Activated naive CD8-positive, alpha-beta T cell (primary cell): ENCODE measurements around the gene C1QL4.
"Not testable (repeated sequence)": the region's sequence is repeated elsewhere in the genome, so short reads cannot be mapped to it uniquely, and the experiment has no call there.

Experiments
- H3K27ac Mint-ChIP-seq: one replicate; pipeline ENCODE4 v1.8.0; 2021; ENCODE audit warnings: mixed read lengths
- H3K27me3 Mint-ChIP-seq: one replicate; pipeline ENCODE4 v1.8.0; 2021; ENCODE audit warnings: mixed read lengths
- H3K36me3 Mint-ChIP-seq: one replicate; pipeline ENCODE4 v1.8.0; 2021; ENCODE audit warnings: mixed read lengths
- H3K4me1 Mint-ChIP-seq: one replicate; pipeline ENCODE4 v1.8.0; 2021; ENCODE audit warnings: low read depth, mixed read lengths
- H3K4me3 Mint-ChIP-seq: one replicate; pipeline ENCODE4 v1.8.0; 2021; ENCODE audit warnings: mild to moderate bottlenecking, mixed read lengths
- H3K9me3 Mint-ChIP-seq: one replicate; pipeline ENCODE4 v1.8.0; 2021; ENCODE audit warnings: low read depth, mixed read lengths

Gene C1QL4

GRCh38 chr12:49336645-49337584 lies at the start of gene C1QL4:
Gene C1QL4, minus strand, starts transcription at chr12:49337188. Its CDS starts 711 bp downstream, at chr12:49336477.
- Mint-ChIP-seq H3K4me3 (peak within 1 kb of the TSS; percentile 60), H3K9me3 (no peaks in the 10 kb centered on the region), H3K4me1 (peaks cover 29% of the 10 kb centered on the region), H3K27me3 (peaks cover 41% of the 10 kb centered on the region), H3K36me3 (no peaks in the 10 kb centered on the region), H3K27ac (no peak within 1 kb of the TSS)

- not testable (repeated sequence) for H3K27ac Mint-ChIP-seq, H3K4me1 Mint-ChIP-seq, H3K9me3 Mint-ChIP-seq, H3K36me3 Mint-ChIP-seq, H3K27me3 Mint-ChIP-seq, H3K4me3 Mint-ChIP-seq
Measured at GRCh38 chr12:49380184-49380583, 43.2 kb upstream of the C1QL4 start.

- H3K27ac Mint-ChIP-seq: no peak overlapping the region
- H3K4me3 Mint-ChIP-seq: no peak overlapping the region
- H3K27me3 Mint-ChIP-seq: no peaks in the 10 kb centered on the region
- H3K9me3 Mint-ChIP-seq: no peaks in the 10 kb centered on the region
- peaks cover 2% of the 10 kb centered on the region for H3K4me1 Mint-ChIP-seq
- peaks cover 2% of the 10 kb centered on the region for H3K36me3 Mint-ChIP-seq
Measured at GRCh38 chr12:49377386-49377785, 40.4 kb upstream of the C1QL4 start.

GRCh38 chr12:49375406-49375805 lies 38.4 kb upstream of the C1QL4 start:
- no peaks in the 10 kb centered on the region for H3K9me3 Mint-ChIP-seq
- peak overlapping the region; percentile 2 for H3K27ac Mint-ChIP-seq
- no peaks in the 10 kb centered on the region for H3K27me3 Mint-ChIP-seq
- peaks cover 2% of the 10 kb centered on the region for H3K36me3 Mint-ChIP-seq
- H3K4me1 Mint-ChIP-seq: no peaks in the 10 kb centered on the region
- no peak overlapping the region for H3K4me3 Mint-ChIP-seq

GRCh38 chr12:49370539-49370938 lies 33.6 kb upstream of the C1QL4 start:
- Mint-ChIP-seq H3K4me1 (peaks cover 26% of the 10 kb centered on the region), H3K36me3 (peaks cover 2% of the 10 kb centered on the region), H3K27me3 (no peaks in the 10 kb centered on the region), H3K9me3 (no peaks in the 10 kb centered on the region), H3K4me3 (no peak overlapping the region), H3K27ac (no peak overlapping the region)

GRCh38 chr12:49369411-49370145 lies 32.6 kb upstream of the C1QL4 start:
- Mint-ChIP-seq H3K36me3 (peaks cover 2% of the 10 kb centered on the region), H3K4me3 (peak overlapping the region; percentile 21), H3K9me3 (no peaks in the 10 kb centered on the region), H3K27ac (peak overlapping the region; percentile 19), H3K4me1 (peaks cover 27% of the 10 kb centered on the region), H3K27me3 (no peaks in the 10 kb centered on the region)

GRCh38 chr12:49368240-49368600 lies 31.2 kb upstream of the C1QL4 start:
- H3K27ac Mint-ChIP-seq: peak overlapping the region; percentile 24
- H3K4me1 Mint-ChIP-seq: peaks cover 27% of the 10 kb centered on the region
- peak overlapping the region; percentile 87 for H3K4me3 Mint-ChIP-seq
- no peaks in the 10 kb centered on the region for H3K27me3 Mint-ChIP-seq
- peaks cover 2% of the 10 kb centered on the region for H3K36me3 Mint-ChIP-seq
- no peaks in the 10 kb centered on the region for H3K9me3 Mint-ChIP-seq

- H3K36me3 Mint-ChIP-seq: peaks cover under 1% of the 10 kb centered on the region
- peak within 1 kb of the TSS; percentile 97 for H3K27ac Mint-ChIP-seq
- no peaks in the 10 kb centered on the region for H3K27me3 Mint-ChIP-seq
- no peaks in the 10 kb centered on the region for H3K9me3 Mint-ChIP-seq
- H3K4me1 Mint-ChIP-seq: peaks cover 27% of the 10 kb centered on the region
- peak within 1 kb of the TSS; percentile 87 for H3K4me3 Mint-ChIP-seq
Measured at GRCh38 chr12:49367381-49368239, 30.6 kb upstream of the C1QL4 start, which contains the start of gene SPATS2. Gene SPATS2, plus strand, starts transcription at chr12:49367462. Its CDS starts 93,551 bp downstream, at chr12:49461013.

GRCh38 chr12:49366652-49367380 lies 29.8 kb upstream of the C1QL4 start:
- Mint-ChIP-seq H3K27ac (peak overlapping the region; percentile 97), H3K36me3 (no peaks in the 10 kb centered on the region), H3K27me3 (no peaks in the 10 kb centered on the region), H3K4me3 (peak overlapping the region; percentile 87), H3K9me3 (no peaks in the 10 kb centered on the region), H3K4me1 (peaks cover 27% of the 10 kb centered on the region)

- H3K4me1 Mint-ChIP-seq: peaks cover 27% of the 10 kb centered on the region
- H3K36me3 Mint-ChIP-seq: no peaks in the 10 kb centered on the region
- H3K9me3 Mint-ChIP-seq: no peaks in the 10 kb centered on the region
- H3K27me3 Mint-ChIP-seq: no peaks in the 10 kb centered on the region
- peak overlapping the region; percentile 97 for H3K27ac Mint-ChIP-seq
- H3K4me3 Mint-ChIP-seq: peak overlapping the region; percentile 87
Measured at GRCh38 chr12:49366096-49366651, 29.2 kb upstream of the C1QL4 start.

GRCh38 chr12:49365542-49365941 lies 28.6 kb upstream of the C1QL4 start:
- Mint-ChIP-seq H3K4me1 (peaks cover 27% of the 10 kb centered on the region), H3K4me3 (peak overlapping the region; percentile 68), H3K36me3 (no peaks in the 10 kb centered on the region), H3K27me3 (peaks cover 3% of the 10 kb centered on the region), H3K9me3 (no peaks in the 10 kb centered on the region), H3K27ac (peak overlapping the region; percentile 12)

GRCh38 chr12:49364989-49365388 lies 28.0 kb upstream of the C1QL4 start:
- Mint-ChIP-seq H3K36me3 (no peaks in the 10 kb centered on the region), H3K27ac (no peak overlapping the region), H3K4me1 (peaks cover 25% of the 10 kb centered on the region), H3K4me3 (no peak overlapping the region), H3K27me3 (peaks cover 3% of the 10 kb centered on the region), H3K9me3 (no peaks in the 10 kb centered on the region)

GRCh38 chr12:49362077-49362476 lies 25.1 kb upstream of the C1QL4 start:
- Mint-ChIP-seq H3K9me3 (no peaks in the 10 kb centered on the region), H3K36me3 (no peaks in the 10 kb centered on the region)

GRCh38 chr12:49359671-49360070 lies 22.7 kb upstream of the C1QL4 start:
- H3K27ac Mint-ChIP-seq: no peak overlapping the region
- H3K4me3 Mint-ChIP-seq: no peak overlapping the region
- no peaks in the 10 kb centered on the region for H3K9me3 Mint-ChIP-seq
- H3K4me1 Mint-ChIP-seq: peaks cover 6% of the 10 kb centered on the region
- H3K27me3 Mint-ChIP-seq: peaks cover 13% of the 10 kb centered on the region
- no peaks in the 10 kb centered on the region for H3K36me3 Mint-ChIP-seq

More at GRCh38 chr12:49362077-49362476, 25.1 kb upstream of the C1QL4 start:
- no peak overlapping the region for H3K27ac Mint-ChIP-seq
- no peak overlapping the region for H3K4me3 Mint-ChIP-seq
- peaks cover 13% of the 10 kb centered on the region for H3K4me1 Mint-ChIP-seq
- H3K27me3 Mint-ChIP-seq: peaks cover 7% of the 10 kb centered on the region
